HFFc6 (cell line): ENCODE results near the gene WDR27. TPM values are rescaled to one million over a fixed set of nuclear protein-coding genes. Genes with fewer than 3 reads are reported as not detected.

ENCODE experiments used
- DNase-seq: peaks from one replicate; pipeline ENCODE4 v3.0.0-alpha.2; 2018
- H3K27ac Mint-ChIP-seq: 2 replicates; pipeline ENCODE4 v1.8.0; 2020; ENCODE audit warnings: mild to moderate bottlenecking, mixed read lengths
- H3K27me3 Mint-ChIP-seq: 2 replicates; pipeline ENCODE4 v1.8.0; 2021; ENCODE audit warnings: mild to moderate bottlenecking, moderate library complexity, mixed read lengths; ENCODE audit not compliant: insufficient read depth
- H3K36me3 Mint-ChIP-seq: 2 replicates; pipeline ENCODE4 v1.8.0; 2021; ENCODE audit warnings: low read depth, mixed read lengths
- H3K4me1 Mint-ChIP-seq: 2 replicates; pipeline ENCODE4 v1.8.0; 2020; ENCODE audit warnings: low read depth, mixed read lengths
- H3K4me3 Mint-ChIP-seq: 2 replicates; pipeline ENCODE4 v1.8.0; 2020; ENCODE audit warnings: mild to moderate bottlenecking, moderate library complexity, mixed read lengths
- H3K9me3 Mint-ChIP-seq: 2 replicates; pipeline ENCODE4 v1.8.0; 2020; ENCODE audit warnings: mild to moderate bottlenecking, mixed read lengths
- CTCF ChIP-seq: fragments of 200-600 bp; sonication (generic); IDR thresholded peaks from 2 replicates; pipeline ENCODE4 v1.5.0; 2021; ENCODE audit warnings: antibody characterized with exemption, mild to moderate bottlenecking
- total RNA-seq, 6 experiments: library from RNA; stranded (reverse); fragmentation: NEBNext Ultra II Directional; extraction: Animal tissue kit (Norgen Biotek cat#: 25700); gene quantifications; 2 replicates in 1 of 6; 3 replicates in 5 of 6; pipeline ENCODE4 v1.2.3, GENCODE V29; 2021

WDR27 gene
- total RNA-seq, 6 experiments from 2014 or later, result 10.0 to 15.8 (median 12.1) TPM

GRCh38 chr6:169625376-169625775 lies 76.5 kb downstream of the WDR27 start:
- Mint-ChIP-seq H3K27me3 (no peaks in the 10 kb centered on the region; the same call in none of the 2 replicates), H3K36me3 (peaks cover 24% of the 10 kb centered on the region), H3K4me3 (no peak overlapping the region), H3K9me3 (no peaks in the 10 kb centered on the region), H3K27ac (no peak overlapping the region), H3K4me1 (peaks cover 7% of the 10 kb centered on the region)
- DNase-seq, result no peak
- no peak for TF ChIP-seq CTCF

- Mint-ChIP-seq H3K27ac (no peak overlapping the region), H3K27me3 (no peaks in the 10 kb centered on the region; the same call in none of the 2 replicates), H3K9me3 (no peaks in the 10 kb centered on the region), H3K4me1 (peaks cover 13% of the 10 kb centered on the region), H3K36me3 (peaks cover 24% of the 10 kb centered on the region), H3K4me3 (no peak overlapping the region)
- TF ChIP-seq CTCF, result no peak
- no peak for DNase-seq
Measured at GRCh38 chr6:169624785-169625184, 77.0 kb downstream of the WDR27 start.

- TF ChIP-seq CTCF, result no peak
- no peaks in the 10 kb centered on the region; the same call in none of the 2 replicates for H3K27me3 Mint-ChIP-seq
- H3K4me1 Mint-ChIP-seq, result peaks cover 21% of the 10 kb centered on the region
- H3K27ac Mint-ChIP-seq, result no peak overlapping the region
- H3K9me3 Mint-ChIP-seq, result no peaks in the 10 kb centered on the region
- DNase-seq, result no peak
- peaks cover 24% of the 10 kb centered on the region for H3K36me3 Mint-ChIP-seq
- H3K4me3 Mint-ChIP-seq, result no peak overlapping the region
Measured at GRCh38 chr6:169623975-169624374, 77.9 kb downstream of the WDR27 start.

- H3K4me1 Mint-ChIP-seq, result peaks cover 27% of the 10 kb centered on the region
- no peak for DNase-seq
- no peaks in the 10 kb centered on the region for H3K9me3 Mint-ChIP-seq
- H3K27ac Mint-ChIP-seq, result no peak overlapping the region
- no peak overlapping the region for H3K4me3 Mint-ChIP-seq
- no peak for TF ChIP-seq CTCF
- no peaks in the 10 kb centered on the region; the same call in none of the 2 replicates for H3K27me3 Mint-ChIP-seq
- peaks cover 24% of the 10 kb centered on the region for H3K36me3 Mint-ChIP-seq
Measured at GRCh38 chr6:169623343-169623742, 78.5 kb downstream of the WDR27 start.

- no peak overlapping the region for H3K27ac Mint-ChIP-seq
- no peak for TF ChIP-seq CTCF
- peaks cover 24% of the 10 kb centered on the region for H3K36me3 Mint-ChIP-seq
- peaks cover 34% of the 10 kb centered on the region for H3K4me1 Mint-ChIP-seq
- no peak for DNase-seq
- no peaks in the 10 kb centered on the region; the same call in none of the 2 replicates for H3K27me3 Mint-ChIP-seq
- no peak overlapping the region for H3K4me3 Mint-ChIP-seq
- H3K9me3 Mint-ChIP-seq, result no peaks in the 10 kb centered on the region
Measured at GRCh38 chr6:169622618-169623017, 79.2 kb downstream of the WDR27 start.

- Mint-ChIP-seq H3K4me1 (peaks cover 34% of the 10 kb centered on the region), H3K27ac (no peak overlapping the region), H3K27me3 (no peaks in the 10 kb centered on the region; the same call in none of the 2 replicates), H3K4me3 (no peak overlapping the region), H3K36me3 (peaks cover 22% of the 10 kb centered on the region), H3K9me3 (no peaks in the 10 kb centered on the region)
- TF ChIP-seq CTCF, result no peak
- no peak for DNase-seq
Measured at GRCh38 chr6:169621311-169621710, 80.5 kb downstream of the WDR27 start.
